Measurements from ENCODE around the gene TTLL7. TPM values are rescaled to one million over a fixed set of nuclear protein-coding genes. Genes with fewer than 3 reads are reported as not detected.

The TTLL7 gene
- total and polyA plus RNA-seq, 7 donors, result 1.1 to 13.0 (median 5.0) TPM

DNA sequence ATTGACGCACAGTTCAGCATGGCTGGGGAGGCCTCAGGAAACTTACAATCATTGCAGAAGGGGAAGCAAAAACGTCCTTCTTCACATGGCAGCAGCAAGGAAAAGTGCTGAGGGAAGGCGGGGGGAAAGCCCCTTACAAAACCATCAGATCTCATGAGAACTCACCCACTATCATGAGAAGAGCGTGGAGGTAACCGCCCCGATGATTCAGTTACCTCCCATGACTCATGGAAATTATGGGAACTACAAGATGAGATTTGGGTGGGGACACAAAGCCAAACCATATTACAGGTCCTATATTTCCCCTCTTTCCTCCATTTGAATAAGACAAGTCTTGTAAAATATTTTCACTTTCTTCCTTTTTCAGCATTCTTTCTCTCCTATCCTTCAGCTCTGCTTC, 7.7 kb upstream of the TTLL7 start:
- DNase-seq (no peak), ATAC-seq (no peak)
- Histone ChIP-seq H3K4me3 (no peak overlapping the region), H3K4me1 (no peaks in the 10 kb centered on the region), H3K36me3 (ENCODE audit: insufficient read depth in 1 of 2, low read depth in 1 of 2) (no peaks in the 10 kb centered on the region), H3K27me3 (ENCODE audit: insufficient read depth in 3 of 3, low read length in 2 of 3) (no peaks in the 10 kb centered on the region), H3K9me3 (no peaks in the 10 kb centered on the region), H3K27ac (no peak overlapping the region)
- intact Hi-C loops (cut with DNase I), result no loop called here
- 83 to 86% (median 85%) methylated on average over 6 of the region's 6 CpGs for WGBS, 3 donors
- no peak for TF ChIP-seq CTCF (IDR thresholded peaks at IDR 0.05)

- no peak for TF ChIP-seq CTCF (IDR thresholded peaks at IDR 0.05)
- Histone ChIP-seq H3K4me1 (peaks cover 4% of the 10 kb centered on the region), H3K9me3 (no peaks in the 10 kb centered on the region), H3K4me3 (no peak overlapping the region), H3K27me3 (ENCODE audit: insufficient read depth in 3 of 3, low read length in 2 of 3) (no peaks in the 10 kb centered on the region), H3K36me3 (ENCODE audit: insufficient read depth in 1 of 2, low read depth in 1 of 2) (no peaks in the 10 kb centered on the region), H3K27ac (no peak overlapping the region)
- DNase-seq, result no peak
- intact Hi-C loops (cut with DNase I), result no loop called here
- ATAC-seq, result no peak
- WGBS, 3 donors, result 47 to 70% (median 57%) methylated on average over 2 of the region's 2 CpGs
Measured at GRCh38 chr1:84001501-84001900, 2.6 kb upstream of the TTLL7 start.

GRCh38 chr1:84000954-84001495, 2.1 kb upstream of the TTLL7 start:
- H3K4me1 ChIP-seq, result peaks cover 4% of the 10 kb centered on the region
- H3K36me3 ChIP-seq (ENCODE audit: insufficient read depth in 1 of 2, low read depth in 1 of 2), result no peaks in the 10 kb centered on the region
- DNase-seq (no peak), ATAC-seq (no peak)
- TF ChIP-seq CTCF (IDR thresholded peaks at IDR 0.05), result no peak
- H3K9me3 ChIP-seq, result no peaks in the 10 kb centered on the region
- no peaks in the 10 kb centered on the region for H3K27me3 ChIP-seq (ENCODE audit: insufficient read depth in 3 of 3, low read length in 2 of 3)
- no peak overlapping the region for H3K27ac ChIP-seq
- WGBS, 3 donors, result 67 to 75% (median 67%) methylated on average over 4 of the region's 4 CpGs
- H3K4me3 ChIP-seq, result no peak overlapping the region
- intact Hi-C loops (cut with DNase I), result no loop called here

DNA sequence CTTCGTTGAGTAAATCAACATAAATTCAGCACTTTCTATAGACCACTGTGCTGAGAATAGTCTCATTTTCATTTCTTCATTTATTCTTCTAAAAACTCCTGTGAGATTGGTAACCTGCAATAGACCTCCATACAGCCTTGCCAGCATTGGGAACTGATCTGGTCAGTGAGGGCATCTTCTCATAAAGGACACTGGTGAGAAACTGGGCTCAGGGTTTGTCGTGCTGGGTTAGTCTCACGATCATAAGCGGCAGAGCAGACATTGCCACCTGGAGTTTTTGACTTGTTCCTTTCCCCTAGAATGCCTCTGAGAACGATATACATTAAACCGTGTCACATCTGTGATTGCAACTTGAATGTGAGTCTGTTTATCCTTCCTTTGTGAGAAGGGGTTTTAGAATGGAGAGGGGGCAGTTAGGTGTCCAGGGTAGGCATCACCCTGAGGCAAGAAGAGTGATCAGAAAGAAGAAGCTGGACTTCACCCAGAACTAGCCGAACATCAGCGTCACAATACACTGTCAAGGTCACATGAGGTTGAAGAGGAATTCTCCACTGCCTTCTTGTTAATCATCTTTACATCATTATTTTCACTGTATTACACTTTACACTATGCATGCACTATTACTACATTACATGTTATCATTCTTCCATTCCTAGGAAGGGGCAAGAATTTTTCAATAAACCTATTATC, 1.4 kb upstream of the TTLL7 start:
- intact Hi-C loops (cut with DNase I), result no loop called here
- no peak for ATAC-seq
- TF ChIP-seq CTCF (IDR thresholded peaks at IDR 0.05), result no peak
- H3K4me1 ChIP-seq, result peaks cover 4% of the 10 kb centered on the region
- H3K9me3 ChIP-seq, result no peaks in the 10 kb centered on the region
- H3K4me3 ChIP-seq, result no peak overlapping the region
- DNase-seq, result no peak
- no peaks in the 10 kb centered on the region for H3K27me3 ChIP-seq (ENCODE audit: insufficient read depth in 3 of 3, low read length in 2 of 3)
- H3K36me3 ChIP-seq (ENCODE audit: insufficient read depth in 1 of 2, low read depth in 1 of 2), result no peaks in the 10 kb centered on the region
- no peak overlapping the region for H3K27ac ChIP-seq
- 54 to 61% (median 54%) methylated on average over 8 of the region's 8 CpGs for WGBS, 3 donors

Measured in psoas muscle (tissue), 8 donors.